OCI-M2 (cell line): ENCODE measurements around the gene KIR2DL1.
"Not testable (repeated sequence)": the region's sequence is repeated elsewhere in the genome, so short reads cannot be mapped to it uniquely, and the experiment has no call there.

Experiments used
- DNase-seq: peaks from one replicate; lab custom pipeline; 2025; ENCODE audit not compliant: unreplicated experiment; lab: John Stamatoyannopoulos, UW

Gene KIR2DL1

DNA sequence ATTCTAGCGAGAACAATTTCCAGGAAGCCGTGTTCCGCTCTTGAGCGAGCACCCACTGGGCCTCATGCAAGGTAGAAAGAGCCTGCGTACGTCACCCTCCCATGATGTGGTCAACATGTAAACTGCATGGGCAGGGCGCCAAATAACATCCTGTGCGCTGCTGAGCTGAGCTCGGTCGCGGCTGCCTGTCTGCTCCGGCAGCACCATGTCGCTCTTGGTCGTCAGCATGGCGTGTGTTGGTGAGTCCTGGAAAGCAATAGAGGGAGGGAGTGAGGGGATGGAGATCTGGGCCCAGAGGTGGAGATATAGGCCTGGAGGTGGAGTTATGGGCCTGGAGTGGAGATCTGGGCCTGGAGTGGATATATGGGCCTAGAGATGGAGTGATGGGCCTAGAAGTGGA lies at the start of gene KIR2DL1:
Gene KIR2DL1, plus strand, starts transcription at position 148 of the 400 bp plus-strand sequence. Its CDS starts 58 bp downstream, at position 206.
- DNase-seq, result not testable (repeated sequence)

DNA sequence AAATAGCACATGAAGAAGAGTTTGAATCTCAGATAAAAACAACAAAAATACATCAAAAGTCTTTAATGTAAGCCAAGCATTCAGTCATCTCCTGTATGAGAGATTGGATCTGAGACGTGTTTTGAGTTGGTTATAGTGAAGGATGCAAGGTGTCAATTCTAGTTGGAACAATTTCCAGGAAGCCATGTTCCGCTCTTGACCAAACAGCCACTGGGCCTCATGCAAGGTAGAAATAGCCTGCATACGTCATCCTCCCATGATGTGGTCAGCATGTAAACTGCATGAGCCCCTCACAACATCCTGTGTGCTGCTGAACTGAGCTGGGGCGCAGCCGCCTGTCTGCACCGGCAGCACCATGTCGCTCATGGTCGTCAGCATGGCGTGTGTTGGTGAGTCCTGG lies 45.5 kb upstream of the KIR2DL1 start, which contains the start of gene KIR3DL3:
Gene KIR3DL3, plus strand, starts transcription at position 301 of the 400 bp plus-strand sequence. Its CDS starts 55 bp downstream, at position 356.
- DNase-seq, result no peak

- DNase-seq, result no peak
Observed at GRCh38 chr19:54724644-54725043, 44.9 kb upstream of the KIR2DL1 start.

GRCh38 chr19:54725321-54725720 lies 44.3 kb upstream of the KIR2DL1 start:
- no peak for DNase-seq

- no peak for DNase-seq
Observed at GRCh38 chr19:54727562-54727961, 42.0 kb upstream of the KIR2DL1 start.

DNA sequence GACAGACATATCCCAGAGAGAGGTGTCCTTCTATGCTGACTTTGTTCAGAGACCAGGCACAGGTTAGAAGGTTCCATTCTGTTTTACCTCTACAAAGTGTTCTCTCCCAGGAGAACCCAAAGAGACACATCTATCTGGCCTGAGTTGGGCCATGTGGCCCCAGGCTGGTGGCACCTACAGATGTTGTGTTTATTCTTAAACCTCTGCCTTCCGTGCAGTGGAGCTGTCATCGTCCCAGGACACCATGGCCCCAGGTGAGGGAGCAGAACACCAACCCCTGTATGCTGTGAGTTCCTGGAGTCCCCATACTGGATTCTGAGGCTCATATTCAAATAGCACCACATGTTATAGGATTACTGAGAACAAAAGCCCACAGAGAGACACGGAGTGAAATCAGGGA lies 41.4 kb upstream of the KIR2DL1 start:
- DNase-seq, result no peak

DNA sequence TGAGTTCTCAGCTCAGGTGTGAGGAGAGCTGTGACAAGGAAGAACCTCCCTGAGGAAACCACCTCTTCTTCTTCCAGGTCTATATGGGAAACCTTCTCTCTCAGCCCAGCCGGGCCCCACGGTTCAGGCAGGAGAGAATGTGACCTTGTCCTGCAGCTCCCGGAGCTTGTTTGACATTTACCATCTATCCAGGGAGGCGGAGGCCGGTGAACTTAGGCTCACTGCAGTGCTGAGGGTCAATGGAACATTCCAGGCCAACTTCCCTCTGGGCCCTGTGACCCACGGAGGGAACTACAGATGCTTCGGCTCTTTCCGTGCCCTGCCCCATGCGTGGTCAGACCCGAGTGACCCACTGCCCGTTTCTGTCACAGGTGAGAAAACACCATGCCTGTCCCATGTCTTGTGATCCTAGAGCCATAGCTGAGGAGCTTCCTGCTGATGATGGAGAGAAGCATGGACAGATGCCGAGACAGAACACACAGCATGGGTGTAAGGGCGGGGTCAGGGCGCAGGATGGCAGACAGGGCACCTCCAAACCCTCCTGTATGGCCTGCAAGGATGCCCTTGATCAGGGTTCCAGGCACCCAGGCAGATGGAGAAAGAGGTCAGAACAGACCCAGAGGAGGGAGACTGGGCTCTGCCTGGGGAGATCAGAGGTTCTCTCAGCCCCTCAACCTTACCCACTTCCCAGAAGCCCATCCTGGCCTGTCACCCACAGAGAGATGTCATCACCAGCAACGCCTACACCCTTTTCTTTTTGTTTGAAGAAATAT lies 40.0 kb upstream of the KIR2DL1 start:
- no peak for DNase-seq

DNA sequence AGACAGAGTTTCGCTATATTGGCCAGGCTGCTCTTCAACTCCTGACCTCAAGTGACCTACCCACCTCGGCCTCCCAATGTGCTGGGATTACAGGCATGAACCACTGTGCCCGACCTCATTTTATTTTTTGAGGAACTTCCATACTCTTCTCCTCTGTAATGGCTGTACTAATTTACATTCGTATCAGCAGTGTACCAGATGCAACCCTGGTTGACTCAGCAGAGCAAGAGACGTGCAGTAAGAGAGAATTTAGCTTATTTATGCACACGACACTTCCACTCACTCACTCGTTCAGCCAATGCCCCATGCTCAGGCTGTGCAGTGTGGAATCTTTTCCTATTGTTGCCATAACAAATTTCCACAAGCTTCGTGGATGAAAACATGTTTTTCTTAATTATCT lies 38.4 kb upstream of the KIR2DL1 start:
- DNase-seq, result no peak

DNA sequence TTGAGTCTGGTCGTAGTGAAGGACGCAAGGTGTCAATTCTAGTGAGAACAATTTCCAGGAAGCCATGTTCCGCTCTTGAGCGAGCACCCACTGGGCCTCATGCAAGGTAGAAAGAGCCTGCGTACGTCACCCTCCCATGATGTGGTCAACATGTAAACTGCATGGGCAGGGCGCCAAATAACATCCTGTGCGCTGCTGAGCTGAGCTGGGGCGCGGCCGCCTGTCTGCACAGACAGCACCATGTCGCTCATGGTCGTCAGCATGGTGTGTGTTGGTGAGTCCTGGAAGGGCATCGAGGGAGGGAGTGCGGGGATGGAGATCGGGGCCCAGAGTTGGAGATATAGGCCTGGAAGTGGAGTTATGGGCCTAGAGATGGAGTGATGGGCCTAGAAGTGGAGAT lies 31.3 kb upstream of the KIR2DL1 start, which contains the start of gene KIR2DL3:
Gene KIR2DL3, plus strand, starts transcription at position 208 of the 400 bp plus-strand sequence. Its CDS starts 33 bp downstream, at position 241.
- DNase-seq, result not testable (repeated sequence)

- DNase-seq, result no peak
Observed at GRCh38 chr19:54738715-54739114, 30.9 kb upstream of the KIR2DL1 start.

GRCh38 chr19:54739587-54740497 lies 29.8 kb upstream of the KIR2DL1 start:
- DNase-seq, result no peak

DNA sequence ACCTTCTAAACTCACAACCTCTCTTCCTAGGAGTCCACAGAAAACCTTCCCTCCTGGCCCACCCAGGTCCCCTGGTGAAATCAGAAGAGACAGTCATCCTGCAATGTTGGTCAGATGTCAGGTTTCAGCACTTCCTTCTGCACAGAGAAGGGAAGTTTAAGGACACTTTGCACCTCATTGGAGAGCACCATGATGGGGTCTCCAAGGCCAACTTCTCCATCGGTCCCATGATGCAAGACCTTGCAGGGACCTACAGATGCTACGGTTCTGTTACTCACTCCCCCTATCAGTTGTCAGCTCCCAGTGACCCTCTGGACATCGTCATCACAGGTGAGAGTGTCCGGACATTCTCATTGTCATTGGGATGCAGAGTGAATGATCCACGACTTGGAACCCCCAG lies 27.6 kb upstream of the KIR2DL1 start:
- DNase-seq, result not testable (repeated sequence)

GRCh38 chr19:54744080-54744479 lies 25.5 kb upstream of the KIR2DL1 start:
- not testable (repeated sequence) for DNase-seq

DNA sequence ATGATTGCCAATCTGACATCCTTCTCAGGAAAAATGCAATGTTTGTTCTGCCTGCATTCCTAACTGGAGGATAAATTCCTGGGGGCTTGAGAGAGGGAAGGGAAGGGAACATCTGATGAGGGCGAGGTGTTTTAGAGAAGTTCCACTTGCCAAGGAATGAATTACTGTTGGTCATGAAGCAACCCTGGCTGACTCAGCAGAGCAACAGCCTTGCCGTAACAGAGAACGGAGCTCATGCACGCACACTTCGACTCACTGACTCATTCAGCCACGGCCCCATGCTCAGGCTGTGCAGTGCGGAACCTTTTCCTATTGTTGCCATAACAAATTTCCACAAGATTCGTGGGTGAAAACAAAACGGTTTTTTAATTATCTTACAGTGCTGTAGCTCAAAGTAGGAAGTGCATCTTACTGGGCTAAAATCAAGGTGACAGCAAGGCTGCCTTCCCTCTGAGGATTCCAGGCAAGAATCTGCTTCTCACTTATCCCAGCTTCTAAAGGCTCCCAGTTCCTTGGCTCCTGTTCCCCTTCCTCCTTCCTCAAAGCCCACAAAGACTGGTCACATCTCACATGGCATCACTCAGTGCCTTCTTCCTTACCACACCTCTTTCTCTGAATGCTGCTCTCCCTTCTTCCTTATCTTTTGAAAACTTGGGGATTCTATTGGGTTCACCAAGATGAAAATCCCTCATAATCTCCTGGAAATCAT lies 21.8 kb upstream of the KIR2DL1 start:
- DNase-seq, result not testable (repeated sequence)

DNA sequence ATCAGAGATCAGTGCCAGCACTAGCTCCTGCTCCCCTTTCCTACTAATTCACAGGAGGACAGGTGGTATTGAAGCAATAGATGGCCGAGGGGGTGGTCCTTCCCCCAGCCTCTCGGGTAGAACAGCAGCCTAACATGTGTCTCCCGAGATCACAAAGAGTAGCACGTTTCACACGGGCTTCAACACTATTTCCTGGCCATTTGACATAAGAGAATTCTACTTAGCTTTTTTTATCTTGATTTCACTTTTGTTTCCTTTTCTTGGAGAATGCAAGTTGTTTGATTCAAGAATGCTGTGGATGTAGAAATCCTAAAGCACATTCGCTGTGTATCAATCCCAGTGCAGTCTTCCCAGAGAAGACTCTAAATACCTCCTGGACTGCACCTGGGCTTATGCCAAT lies 19.3 kb upstream of the KIR2DL1 start:
- DNase-seq, result not testable (repeated sequence)

- not testable (repeated sequence) for DNase-seq
Observed at GRCh38 chr19:54756204-54757110, 13.1 kb upstream of the KIR2DL1 start.

DNA sequence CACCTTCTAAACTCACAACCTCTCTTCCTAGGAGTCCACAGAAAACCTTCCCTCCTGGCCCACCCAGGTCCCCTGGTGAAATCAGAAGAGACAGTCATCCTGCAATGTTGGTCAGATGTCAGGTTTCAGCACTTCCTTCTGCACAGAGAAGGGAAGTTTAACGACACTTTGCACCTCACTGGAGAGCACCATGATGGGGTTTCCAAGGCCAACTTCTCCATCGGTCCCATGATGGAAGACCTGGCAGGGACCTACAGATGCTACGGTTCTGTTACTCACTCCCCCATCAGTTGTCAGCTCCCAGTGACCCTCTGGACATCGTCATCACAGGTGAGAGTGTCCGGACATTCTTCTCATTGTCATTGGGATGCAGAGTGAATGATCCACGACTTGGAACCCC lies 11.0 kb upstream of the KIR2DL1 start:
- DNase-seq, result not testable (repeated sequence)

GRCh38 chr19:54764219-54764618 lies 5.4 kb upstream of the KIR2DL1 start:
- not testable (repeated sequence) for DNase-seq

DNA sequence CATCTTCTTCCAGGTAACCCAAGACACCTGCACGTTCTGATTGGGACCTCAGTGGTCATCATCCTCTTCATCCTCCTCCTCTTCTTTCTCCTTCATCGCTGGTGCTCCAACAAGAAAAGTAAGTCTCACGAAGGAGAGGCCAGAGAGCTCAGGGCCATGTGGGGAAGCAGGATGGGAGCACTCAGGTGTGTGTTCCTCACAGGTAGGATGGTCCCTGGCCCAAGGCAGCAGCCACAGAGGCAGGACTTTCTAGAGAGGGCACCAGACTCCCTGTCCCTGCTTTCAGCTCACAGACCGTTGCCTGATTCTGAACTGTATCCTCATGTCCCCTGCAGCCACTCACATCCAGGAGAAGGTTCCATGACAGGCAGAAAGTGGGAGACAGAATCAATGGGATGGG lies 3.1 kb upstream of the KIR2DL1 start:
- DNase-seq, result not testable (repeated sequence)

- not testable (repeated sequence) for DNase-seq
Observed at GRCh38 chr19:54770511-54770910, 918 bp downstream of the KIR2DL1 start.
